Measurements from ENCODE around the gene DNAH1.

DNA sequence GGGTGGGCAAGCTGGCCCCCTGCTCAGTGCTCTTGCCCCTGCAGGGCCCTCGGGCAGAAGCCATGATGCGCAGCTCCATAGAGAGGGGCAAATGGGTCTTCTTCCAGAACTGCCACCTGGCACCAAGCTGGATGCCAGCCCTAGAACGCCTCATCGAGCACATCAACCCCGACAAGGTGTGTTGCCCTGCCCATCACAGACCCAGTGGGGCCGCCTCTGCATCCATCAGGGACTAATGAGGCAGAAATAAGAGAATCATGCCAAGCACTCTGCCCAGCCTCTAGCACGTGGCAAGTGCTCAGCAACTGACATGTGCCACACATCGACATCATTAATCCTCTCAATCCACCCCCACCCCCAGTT, 79.4 kb downstream of the DNAH1 start:
- TF ChIP-seq, protein P1, sequence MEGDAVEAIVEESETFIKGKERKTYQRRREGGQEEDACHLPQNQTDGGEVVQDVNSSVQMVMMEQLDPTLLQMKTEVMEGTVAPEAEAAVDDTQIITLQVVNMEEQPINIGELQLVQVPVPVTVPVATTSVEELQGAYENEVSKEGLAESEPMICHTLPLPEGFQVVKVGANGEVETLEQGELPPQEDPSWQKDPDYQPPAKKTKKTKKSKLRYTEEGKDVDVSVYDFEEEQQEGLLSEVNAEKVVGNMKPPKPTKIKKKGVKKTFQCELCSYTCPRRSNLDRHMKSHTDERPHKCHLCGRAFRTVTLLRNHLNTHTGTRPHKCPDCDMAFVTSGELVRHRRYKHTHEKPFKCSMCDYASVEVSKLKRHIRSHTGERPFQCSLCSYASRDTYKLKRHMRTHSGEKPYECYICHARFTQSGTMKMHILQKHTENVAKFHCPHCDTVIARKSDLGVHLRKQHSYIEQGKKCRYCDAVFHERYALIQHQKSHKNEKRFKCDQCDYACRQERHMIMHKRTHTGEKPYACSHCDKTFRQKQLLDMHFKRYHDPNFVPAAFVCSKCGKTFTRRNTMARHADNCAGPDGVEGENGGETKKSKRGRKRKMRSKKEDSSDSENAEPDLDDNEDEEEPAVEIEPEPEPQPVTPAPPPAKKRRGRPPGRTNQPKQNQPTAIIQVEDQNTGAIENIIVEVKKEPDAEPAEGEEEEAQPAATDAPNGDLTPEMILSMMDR (conservative IDR thresholded peaks at IDR 0.05; ENCODE audit: low read depth in 2 of 2) = no peak
- TF ChIP-seq CREB1 (CRISPR knock-in tag; IDR thresholded peaks at IDR 0.05; ENCODE audit: low read depth) = no peak
- no peak for TF ChIP-seq POLR2AphosphoS5 (IDR thresholded peaks at IDR 0.05; ENCODE audit: low read depth)
- no peak for TF ChIP-seq EZH2 (IDR thresholded peaks at IDR 0.05; ENCODE audit: low read depth, unreplicated experiment)
- TF ChIP-seq ZNF114 (CRISPR knock-in tag; IDR thresholded peaks at IDR 0.05) = no peak
- TF ChIP-seq, protein P2, sequence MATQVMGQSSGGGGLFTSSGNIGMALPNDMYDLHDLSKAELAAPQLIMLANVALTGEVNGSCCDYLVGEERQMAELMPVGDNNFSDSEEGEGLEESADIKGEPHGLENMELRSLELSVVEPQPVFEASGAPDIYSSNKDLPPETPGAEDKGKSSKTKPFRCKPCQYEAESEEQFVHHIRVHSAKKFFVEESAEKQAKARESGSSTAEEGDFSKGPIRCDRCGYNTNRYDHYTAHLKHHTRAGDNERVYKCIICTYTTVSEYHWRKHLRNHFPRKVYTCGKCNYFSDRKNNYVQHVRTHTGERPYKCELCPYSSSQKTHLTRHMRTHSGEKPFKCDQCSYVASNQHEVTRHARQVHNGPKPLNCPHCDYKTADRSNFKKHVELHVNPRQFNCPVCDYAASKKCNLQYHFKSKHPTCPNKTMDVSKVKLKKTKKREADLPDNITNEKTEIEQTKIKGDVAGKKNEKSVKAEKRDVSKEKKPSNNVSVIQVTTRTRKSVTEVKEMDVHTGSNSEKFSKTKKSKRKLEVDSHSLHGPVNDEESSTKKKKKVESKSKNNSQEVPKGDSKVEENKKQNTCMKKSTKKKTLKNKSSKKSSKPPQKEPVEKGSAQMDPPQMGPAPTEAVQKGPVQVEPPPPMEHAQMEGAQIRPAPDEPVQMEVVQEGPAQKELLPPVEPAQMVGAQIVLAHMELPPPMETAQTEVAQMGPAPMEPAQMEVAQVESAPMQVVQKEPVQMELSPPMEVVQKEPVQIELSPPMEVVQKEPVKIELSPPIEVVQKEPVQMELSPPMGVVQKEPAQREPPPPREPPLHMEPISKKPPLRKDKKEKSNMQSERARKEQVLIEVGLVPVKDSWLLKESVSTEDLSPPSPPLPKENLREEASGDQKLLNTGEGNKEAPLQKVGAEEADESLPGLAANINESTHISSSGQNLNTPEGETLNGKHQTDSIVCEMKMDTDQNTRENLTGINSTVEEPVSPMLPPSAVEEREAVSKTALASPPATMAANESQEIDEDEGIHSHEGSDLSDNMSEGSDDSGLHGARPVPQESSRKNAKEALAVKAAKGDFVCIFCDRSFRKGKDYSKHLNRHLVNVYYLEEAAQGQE (IDR thresholded peaks at IDR 0.05; ENCODE audit: unreplicated experiment) = no peak
- no peak for TF ChIP-seq EZH2phosphoT487 (IDR thresholded peaks at IDR 0.05; ENCODE audit: unreplicated experiment)
- no peak for TF ChIP-seq JUNB (IDR thresholded peaks at IDR 0.05; ENCODE audit: unreplicated experiment)

Data from GM23338 (cell line).